Panc1 (cell line): ENCODE measurements around the gene PDE6A. TPM values are rescaled to one million over a fixed set of nuclear protein-coding genes. Genes with fewer than 3 reads are reported as not detected.

Experiments used
- ATAC-seq: fragments of 200-7000 bp; cut with Tn5 transposase; 2 replicates; pipeline ENCODE4 v1.9.1; 2020; ENCODE audit warnings: mild to moderate bottlenecking, moderate library complexity
- BruUV-seq: library from RNA; stranded (reverse); fragments of 400-500 nt; replicated peaks from 2 replicates; lab custom pipeline; 2021; lab: Mats Ljungman, UMichigan
- CTCF ChIA-PET: fragments of 300-600 bp; sonication (Branson Sonifier 250); formaldehyde crosslinking; loops from one replicate; lab custom pipeline; 2022; ENCODE audit warnings: antibody characterized with exemption; lab: Charles Lee
- POLR2A ChIA-PET: fragments of 300-600 bp; sonication (Branson Sonifier 250); formaldehyde crosslinking; loops from one replicate; lab custom pipeline; 2022; ENCODE audit warnings: antibody characterized with exemption; lab: Charles Lee
- DNase-seq: peaks from one replicate; pipeline ENCODE4 v3.0.0-alpha.2; 2010; ENCODE audit warnings: low read depth, low spot score
- H3K27ac ChIP-seq: 2 replicates; pipeline ENCODE4 v1.5.1; 2011; ENCODE audit warnings: mild to moderate bottlenecking, low read length, inconsistent platforms
- H3K27me3 ChIP-seq: fragments of 200-500 bp; sonication (Bioruptor generic); 2 replicates; pipeline ENCODE4 v1.6.0; 2014; ENCODE audit warnings: low read length, inconsistent platforms; ENCODE audit not compliant: control insufficient read depth, insufficient read depth
- H3K36me3 ChIP-seq: fragments of 200-500 bp; sonication (Bioruptor generic); 2 replicates; pipeline ENCODE4 v1.5.1; 2014; ENCODE audit warnings: inconsistent platforms, mild to moderate bottlenecking, low read length, moderate library complexity; ENCODE audit not compliant: control insufficient read depth, insufficient read depth
- H3K4me1 ChIP-seq: 2 replicates; pipeline ENCODE4 v1.5.1; 2011; ENCODE audit warnings: inconsistent platforms, mild to moderate bottlenecking, low read length, moderate library complexity; ENCODE audit not compliant: control insufficient read depth, insufficient read depth
- H3K4me3 ChIP-seq, 2 experiments: 2 replicates each; pipeline ENCODE4 v1.5.1; 2011 to 2012; ENCODE audit warnings: low read depth in 2 of 2, low read length in 2 of 2, mild to moderate bottlenecking in 2 of 2, inconsistent platforms in 1 of 2, moderate library complexity in 1 of 2
- H3K9me3 ChIP-seq: fragments of 200-500 bp; sonication (Bioruptor generic); 2 replicates; pipeline ENCODE4 v1.5.1; 2014; ENCODE audit warnings: low read depth, mild to moderate bottlenecking, inconsistent platforms, low read length, moderate library complexity; ENCODE audit not compliant: control insufficient read depth, insufficient read depth
- POLR2AphosphoS5 ChIP-seq: IDR thresholded peaks from 2 replicates; pipeline ENCODE4 v1.6.1; 2012; ENCODE audit warnings: mild to moderate bottlenecking, low read depth, low read length, moderate library complexity
- REST ChIP-seq, 2 experiments: IDR thresholded peaks; 2 replicates each; pipeline ENCODE4 v1.6.1; 2011 to 2012; ENCODE audit warnings: low read depth in 2 of 2, control low read depth in 1 of 2, low read length in 1 of 2, mild to moderate bottlenecking in 1 of 2, moderate library complexity in 1 of 2; ENCODE audit not compliant: insufficient read depth in 1 of 2
- SIN3A ChIP-seq: IDR thresholded peaks from 2 replicates; pipeline ENCODE4 v1.6.1; 2012; ENCODE audit warnings: low read depth, mild to moderate bottlenecking, low read length, moderate library complexity, borderline replicate concordance; ENCODE audit not compliant: insufficient read depth
- TCF7L2 ChIP-seq: IDR thresholded peaks from 2 replicates; pipeline ENCODE4 v1.6.1; 2011; ENCODE audit warnings: mild to moderate bottlenecking, low read depth, low read length, inconsistent platforms
- in situ Hi-C: cut with HindIII; loops from 2 replicates; pipeline ENCODE4 v1.10.0; 2016; ENCODE audit warnings: low sequenced_read_pairs, low pct_unique_long_range_greater_than_20kb
- intact Hi-C: fragments of 100-400 bp; cut with micrococcal nuclease; formaldehyde crosslinking; loops from one replicate; pipeline ENCODE4 v1.10.0; 2022; ENCODE audit not compliant: unreplicated experiment
- total RNA-seq: library from RNA; stranded (reverse); gene quantifications from one replicate; pipeline ENCODE4 v1.2.1, GENCODE V29; 2021; ENCODE audit not compliant: unreplicated experiment
- TF ChIP-seq, protein P1 (sequence below): fragments of 450-650 bp; IDR thresholded peaks from 2 replicates; pipeline ENCODE4 v1.5.1; 2017; ENCODE audit warnings: mild to moderate bottlenecking

Gene PDE6A
- total RNA-seq, 1 experiment from 2014 or later: 0.33 TPM

GRCh38 chr5:149904293-149904886 is 40.2 kb downstream of the PDE6A start:
- H3K36me3 ChIP-seq: no peaks in the 10 kb centered on the region
- no peak overlapping the region; the same call in 1 of the 2 replicates for H3K27ac ChIP-seq
- no peaks in the 10 kb centered on the region for H3K9me3 ChIP-seq
- ChIA-PET POLR2A (no interaction called here), CTCF (no interaction called here)
- TF ChIP-seq POLR2AphosphoS5 (no peak), TCF7L2 (no peak)
- H3K4me3 ChIP-seq: no peak overlapping the region
- in situ Hi-C loops: no loop called here
- no peak for ATAC-seq
- intact Hi-C loops: no loop called here
- H3K4me1 ChIP-seq: no peaks in the 10 kb centered on the region
- DNase-seq: no peak
- no peaks in the 10 kb centered on the region for H3K27me3 ChIP-seq
- no TSS peak for BruUV-seq

DNA sequence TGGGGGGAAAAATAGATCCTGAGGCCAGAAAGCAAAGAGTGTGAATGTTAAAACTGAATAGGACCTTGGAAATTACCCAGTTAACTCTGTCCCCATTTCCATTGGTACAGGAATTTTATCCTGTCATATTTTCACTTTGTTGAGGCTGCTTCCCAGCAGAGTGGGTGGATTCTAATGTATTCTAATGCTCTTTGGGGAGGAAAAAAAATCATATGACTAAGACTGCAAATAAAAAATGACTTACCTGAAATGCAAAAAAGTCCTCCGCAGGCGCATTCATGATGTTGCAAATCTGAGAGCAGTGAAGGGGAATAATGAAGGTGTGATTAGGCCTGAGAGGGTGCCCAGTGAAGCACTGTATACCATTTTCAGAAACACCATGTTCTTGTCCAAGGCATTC is 41.2 kb downstream of the PDE6A start:
- DNase-seq: no peak
- H3K4me1 ChIP-seq: no peaks in the 10 kb centered on the region
- intact Hi-C loops: no loop called here
- in situ Hi-C loops: no loop called here
- POLR2A ChIA-PET: no interaction called here
- no peaks in the 10 kb centered on the region for H3K27me3 ChIP-seq
- TF ChIP-seq POLR2AphosphoS5 (no peak), TCF7L2 (no peak), REST (IDR thresholded peaks at IDR 0.05; ENCODE audit: insufficient read depth in 1 of 2, low read depth in 2 of 2, low read length in 1 of 2) (no peak), SIN3A (no peak)
- TF ChIP-seq, protein P1, sequence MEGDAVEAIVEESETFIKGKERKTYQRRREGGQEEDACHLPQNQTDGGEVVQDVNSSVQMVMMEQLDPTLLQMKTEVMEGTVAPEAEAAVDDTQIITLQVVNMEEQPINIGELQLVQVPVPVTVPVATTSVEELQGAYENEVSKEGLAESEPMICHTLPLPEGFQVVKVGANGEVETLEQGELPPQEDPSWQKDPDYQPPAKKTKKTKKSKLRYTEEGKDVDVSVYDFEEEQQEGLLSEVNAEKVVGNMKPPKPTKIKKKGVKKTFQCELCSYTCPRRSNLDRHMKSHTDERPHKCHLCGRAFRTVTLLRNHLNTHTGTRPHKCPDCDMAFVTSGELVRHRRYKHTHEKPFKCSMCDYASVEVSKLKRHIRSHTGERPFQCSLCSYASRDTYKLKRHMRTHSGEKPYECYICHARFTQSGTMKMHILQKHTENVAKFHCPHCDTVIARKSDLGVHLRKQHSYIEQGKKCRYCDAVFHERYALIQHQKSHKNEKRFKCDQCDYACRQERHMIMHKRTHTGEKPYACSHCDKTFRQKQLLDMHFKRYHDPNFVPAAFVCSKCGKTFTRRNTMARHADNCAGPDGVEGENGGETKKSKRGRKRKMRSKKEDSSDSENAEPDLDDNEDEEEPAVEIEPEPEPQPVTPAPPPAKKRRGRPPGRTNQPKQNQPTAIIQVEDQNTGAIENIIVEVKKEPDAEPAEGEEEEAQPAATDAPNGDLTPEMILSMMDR: no peak
- no peaks in the 10 kb centered on the region for H3K36me3 ChIP-seq
- CTCF ChIA-PET: interaction anchor here (0.6 kb wide), 1 partner anchor 720 kb away, joined by 5 read pairs; no protein-coding TSS in a partner anchor
- no TSS peak for BruUV-seq
- no peaks in the 10 kb centered on the region for H3K9me3 ChIP-seq
- H3K27ac ChIP-seq: no peak overlapping the region
- H3K4me3 ChIP-seq: no peak overlapping the region
- ATAC-seq: no peak

DNA sequence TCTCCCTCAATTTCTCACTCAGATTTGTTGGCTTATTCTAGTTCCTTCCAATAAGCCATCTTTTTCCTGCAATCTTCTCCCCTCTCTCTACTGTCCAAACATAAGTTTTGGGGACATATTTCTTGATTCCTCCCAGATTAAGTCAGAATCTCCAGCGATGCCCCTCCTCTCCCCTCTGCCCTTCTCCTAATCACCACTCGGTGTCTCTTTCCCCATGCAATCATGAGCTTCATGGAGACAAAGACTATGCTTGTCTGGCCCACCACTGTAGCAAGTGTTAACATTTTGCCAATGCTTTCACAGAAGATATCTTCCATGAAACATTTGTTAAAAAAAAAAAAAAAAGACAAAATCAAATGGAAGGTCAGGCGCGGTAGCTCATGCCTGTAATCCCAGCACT is 42.4 kb downstream of the PDE6A start:
- intact Hi-C loops: no loop called here

More for the DNA sequence above, 42.4 kb downstream of the PDE6A start:
- in situ Hi-C loops: no loop called here
- H3K27ac ChIP-seq: no peak overlapping the region
- BruUV-seq: no TSS peak
- H3K4me1 ChIP-seq: no peaks in the 10 kb centered on the region
- H3K27me3 ChIP-seq: no peaks in the 10 kb centered on the region
- no peaks in the 10 kb centered on the region for H3K36me3 ChIP-seq
- no peak for DNase-seq
- H3K4me3 ChIP-seq: no peak overlapping the region
- ChIA-PET CTCF (interaction anchor here (0.7 to 1.4 kb wide), 2 partner anchors 34 to 60 kb away, joined by 5 to 9 read pairs; no protein-coding TSS in a partner anchor), POLR2A (interaction anchor here (0.6 kb wide), 1 partner anchor 62 kb away, joined by 4 read pairs; no protein-coding TSS in a partner anchor)
- 0 out of 2 replicates have a peak, but pooled peaks have one; percentile 68 for ATAC-seq
- no peak for TF ChIP-seq POLR2AphosphoS5
- TF ChIP-seq, protein P1: peak; percentile 52
- H3K9me3 ChIP-seq: no peaks in the 10 kb centered on the region
